ENCODE results near the gene MPPED2.

MPPED2 gene

GRCh38 chr11:30370164-30370563 lies 216.0 kb downstream of the MPPED2 start:
- DNase-seq (ENCODE audit: insufficient read length, low spot score) (no peak), FAIRE-seq (no peak)

GRCh38 chr11:30368394-30368793 lies 217.8 kb downstream of the MPPED2 start:
- no peak for FAIRE-seq
- no peak for DNase-seq (ENCODE audit: insufficient read length, low spot score)

GRCh38 chr11:30365793-30366517 lies 220.2 kb downstream of the MPPED2 start:
- FAIRE-seq, result no peak
- no peak for DNase-seq (ENCODE audit: insufficient read length, low spot score)

GRCh38 chr11:30364837-30365482 lies 221.2 kb downstream of the MPPED2 start:
- no peak for DNase-seq (ENCODE audit: insufficient read length, low spot score)
- FAIRE-seq, result no peak

DNA sequence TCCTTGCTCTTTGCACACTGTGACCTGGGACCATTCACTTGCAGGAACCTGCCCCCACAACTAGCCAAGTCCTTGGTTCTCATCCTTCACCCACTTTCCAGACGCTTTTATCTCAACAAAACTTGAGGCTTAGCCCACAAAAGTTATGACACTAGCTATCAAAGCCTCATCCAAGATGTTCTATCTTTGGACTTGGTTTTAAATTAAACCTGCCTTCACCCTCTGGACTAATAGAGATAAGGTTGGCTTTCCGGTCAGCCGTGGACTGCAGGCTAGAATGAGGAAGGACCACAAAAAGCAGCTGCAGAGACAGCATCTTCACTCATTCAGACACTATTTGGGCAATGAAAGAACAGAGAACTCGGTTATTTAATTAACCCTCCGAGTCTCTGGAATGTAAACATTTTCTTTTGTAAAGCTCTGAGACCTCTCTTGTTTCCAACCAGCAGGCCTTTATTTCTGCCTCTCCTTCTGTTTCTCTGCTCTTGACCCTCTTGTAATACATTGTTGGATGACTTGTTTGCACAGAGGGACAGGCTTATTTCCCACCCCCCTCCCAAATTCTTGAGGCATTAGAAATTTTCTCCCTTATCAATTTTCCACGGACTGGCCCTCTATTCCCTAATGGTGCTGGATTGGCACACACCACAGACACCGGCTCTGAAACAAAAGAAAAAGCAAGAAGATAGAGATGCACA lies 221.9 kb downstream of the MPPED2 start:
- no peak for DNase-seq (ENCODE audit: insufficient read length, low spot score)
- FAIRE-seq, result no peak

DNA sequence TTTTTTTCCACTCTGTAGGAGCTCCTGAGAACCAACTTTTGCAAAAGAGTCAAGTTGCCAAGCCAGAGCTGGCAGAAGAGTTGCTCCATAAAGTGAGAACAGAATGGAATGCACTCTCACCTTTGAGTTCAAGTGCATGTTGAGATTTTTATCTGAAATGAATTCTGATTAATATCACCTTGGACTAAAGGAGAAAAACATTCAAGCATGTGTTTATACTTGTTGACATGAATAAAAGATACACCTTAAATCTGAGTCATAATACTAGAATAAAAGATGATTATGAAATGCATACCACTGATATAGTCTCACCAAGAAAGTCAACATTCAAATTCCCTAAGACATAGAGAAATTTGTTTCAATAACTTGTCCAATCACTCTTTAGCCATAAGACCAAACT lies 225.4 kb downstream of the MPPED2 start:
- no peak for DNase-seq (ENCODE audit: insufficient read length, low spot score)
- FAIRE-seq, result peak; percentile 23
